Mesenchymal stem cell (in vitro differentiated cells and primary cell): Measurements from ENCODE around the gene MSMO1.
A peak's percentile ranks its signal among the peaks of the same experiment; 100 is the strongest.

Experiments used
- DNase-seq: peaks from one replicate; pipeline ENCODE4 v3.0.0-alpha.2; 2013
- H2AFZ ChIP-seq: one replicate; pipeline ENCODE4 v1.6.1; 2013; ENCODE audit warnings: low read depth, mild to moderate bottlenecking, control low read depth, inconsistent platforms, low read length, moderate library complexity
- H2AK5ac ChIP-seq: 2 replicates; pipeline ENCODE4 v1.6.1; 2013; ENCODE audit warnings: low read length, moderate library complexity, mild to moderate bottlenecking, inconsistent platforms; ENCODE audit not compliant: severe bottlenecking
- H2BK120ac ChIP-seq: one replicate; pipeline ENCODE4 v1.6.1; 2013; ENCODE audit warnings: low read depth, mild to moderate bottlenecking, inconsistent platforms, low read length, moderate library complexity
- H2BK12ac ChIP-seq, 2 experiments: one replicate each; pipeline ENCODE4 v1.6.1; 2013; ENCODE audit warnings: inconsistent platforms in 2 of 2, low read length in 2 of 2, mild to moderate bottlenecking in 2 of 2, moderate library complexity in 2 of 2, control low read depth in 1 of 2
- H2BK15ac ChIP-seq: one replicate; pipeline ENCODE4 v1.6.1; 2013; ENCODE audit warnings: mild to moderate bottlenecking, low read depth, inconsistent platforms; ENCODE audit not compliant: poor library complexity, severe bottlenecking
- H2BK5ac ChIP-seq: 2 replicates; pipeline ENCODE4 v1.6.1; 2013; ENCODE audit warnings: low read depth, mild to moderate bottlenecking, low read length, control low read depth, inconsistent platforms; ENCODE audit not compliant: poor library complexity, severe bottlenecking
- H3K14ac ChIP-seq, 2 experiments: one replicate each; pipeline ENCODE4 v1.6.1; 2013; ENCODE audit warnings: inconsistent platforms in 2 of 2, low read length in 2 of 2, control low read depth in 1 of 2, mild to moderate bottlenecking in 1 of 2, moderate library complexity in 1 of 2
- H3K18ac ChIP-seq, 2 experiments: one replicate each; pipeline ENCODE4 v1.6.1; 2013; ENCODE audit warnings: inconsistent platforms in 2 of 2, low read length in 2 of 2, control low read depth in 1 of 2, low read depth in 1 of 2, mild to moderate bottlenecking in 1 of 2
- H3K23ac ChIP-seq, 2 experiments: one replicate each; pipeline ENCODE4 v1.6.1; 2013; ENCODE audit warnings: inconsistent platforms in 2 of 2, low read length in 2 of 2, mild to moderate bottlenecking in 2 of 2, moderate library complexity in 2 of 2, control low read depth in 1 of 2
- H3K27ac ChIP-seq: 2 replicates; pipeline ENCODE4 v1.5.1; 2013; ENCODE audit warnings: mild to moderate bottlenecking, moderate library complexity, low read length, control low read depth, inconsistent platforms; ENCODE audit not compliant: poor library complexity, severe bottlenecking
- H3K27me3 ChIP-seq, 2 experiments: 2 replicates each; pipeline versions ENCODE4 v1.6.1 to v1.7.0; 2013; ENCODE audit warnings: low read length in 2 of 2, mild to moderate bottlenecking in 2 of 2, moderate library complexity in 2 of 2, control low read depth in 1 of 2, inconsistent platforms in 1 of 2; ENCODE audit not compliant: control insufficient read depth in 1 of 2, insufficient read depth in 1 of 2
- H3K36me3 ChIP-seq, 2 experiments: 2 replicates each; pipeline versions ENCODE4 v1.6.1 to v1.7.0; 2013; ENCODE audit warnings: low read length in 2 of 2, control low read depth in 1 of 2, inconsistent platforms in 1 of 2, low read depth in 1 of 2, mild to moderate bottlenecking in 1 of 2; ENCODE audit not compliant: insufficient read depth in 2 of 2, control insufficient read depth in 1 of 2
- H3K4ac ChIP-seq, 2 experiments: one replicate each; pipeline ENCODE4 v1.6.1; 2013; ENCODE audit warnings: inconsistent platforms in 2 of 2, low read length in 2 of 2, mild to moderate bottlenecking in 2 of 2, moderate library complexity in 2 of 2, control low read depth in 1 of 2, low read depth in 1 of 2
- H3K4me1 ChIP-seq: 2 replicates; pipeline ENCODE4 v1.6.1; 2013; ENCODE audit warnings: low read depth, low read length, control low read depth; ENCODE audit not compliant: control insufficient read depth, insufficient read depth
- H3K4me2 ChIP-seq: 2 replicates; pipeline ENCODE4 v1.6.1; 2013; ENCODE audit warnings: low read length, mild to moderate bottlenecking, inconsistent platforms; ENCODE audit not compliant: poor library complexity, severe bottlenecking
- H3K4me3 ChIP-seq, 2 experiments: 2 replicates each; pipeline versions ENCODE4 v1.5.1 to v1.7.0; 2013; ENCODE audit warnings: low read length in 2 of 2, mild to moderate bottlenecking in 2 of 2, control low read depth in 1 of 2, low read depth in 1 of 2; ENCODE audit not compliant: insufficient read depth in 1 of 2
- H3K79me1 ChIP-seq: replicated peaks from 2 replicates; pipeline ENCODE4 v1.6.1; 2013; ENCODE audit warnings: mild to moderate bottlenecking, control low read depth, low read length, inconsistent platforms; ENCODE audit not compliant: poor library complexity, severe bottlenecking
- H3K9ac ChIP-seq: 2 replicates; pipeline ENCODE4 v1.7.0; 2013; ENCODE audit warnings: mild to moderate bottlenecking, low read length, moderate library complexity
- H3K9me3 ChIP-seq: 2 replicates; pipeline ENCODE4 v1.7.0; 2013; ENCODE audit warnings: mild to moderate bottlenecking, low read length; ENCODE audit not compliant: control insufficient read depth
- H4K8ac ChIP-seq: one replicate; pipeline ENCODE4 v1.6.1; 2013; ENCODE audit warnings: inconsistent platforms, mild to moderate bottlenecking, low read length, moderate library complexity
- H4K91ac ChIP-seq: one replicate; pipeline ENCODE4 v1.6.1; 2013; ENCODE audit warnings: mild to moderate bottlenecking, low read length, inconsistent platforms
- WGBS: methylation state at CpG from one replicate; pipeline ENCODE4 v1.1.7; 2013; ENCODE audit warnings: mixed read lengths; 5-methylcytosine and 5-hydroxymethylcytosine counted together

MSMO1 gene

DNA sequence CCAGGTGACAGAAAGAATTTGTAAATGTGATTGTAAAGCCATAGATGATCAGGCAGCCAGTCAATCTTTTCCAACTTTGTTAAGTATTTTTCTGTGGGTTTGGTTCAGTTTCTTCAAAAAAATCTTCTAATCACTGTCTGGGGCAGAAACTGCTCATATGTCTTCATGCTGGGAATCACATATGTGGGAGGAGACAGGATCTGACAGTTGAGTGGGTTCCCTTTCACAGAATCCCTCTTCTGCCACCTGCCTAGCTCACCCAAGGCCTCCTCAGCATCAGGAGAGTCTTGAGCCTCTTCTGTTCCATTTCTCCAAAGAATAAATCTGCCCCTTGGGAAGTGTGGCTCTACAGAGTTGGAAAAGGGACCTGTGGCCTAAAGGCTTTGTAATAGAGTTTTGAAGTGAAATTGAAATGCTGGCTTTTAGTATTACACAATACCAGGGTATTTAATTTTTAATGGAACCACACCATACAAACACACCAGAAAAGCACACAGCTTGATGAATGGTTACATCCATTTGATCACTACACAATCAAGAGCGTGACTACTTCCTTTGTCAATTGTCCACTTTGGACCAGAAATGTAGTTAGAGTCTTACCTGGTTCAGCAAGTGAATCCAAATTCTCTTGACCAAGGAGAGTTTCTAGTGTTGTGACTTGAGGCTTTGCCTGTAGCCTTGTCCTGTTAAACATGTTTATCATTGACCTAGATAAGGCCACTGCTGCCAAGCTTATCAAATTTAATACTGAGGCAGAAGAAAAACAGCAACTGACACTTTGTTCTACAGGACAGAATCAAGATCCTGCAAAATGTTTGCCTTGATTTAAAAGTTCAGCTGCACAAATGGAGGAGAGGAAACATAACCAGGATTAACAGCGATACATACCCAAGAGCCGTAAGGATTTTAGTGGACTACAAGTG is 20.4 kb downstream of the MSMO1 start:
- H4K91ac ChIP-seq, result no peak overlapping the region
- DNase-seq, result no peak
- 79% methylated on average over 3 of the region's 3 CpGs for WGBS
- no peak overlapping the region for H3K9ac ChIP-seq
- no peak overlapping the region for H2BK5ac ChIP-seq
- H2BK120ac ChIP-seq, result no peak overlapping the region
- no peaks in the 10 kb centered on the region for H3K79me1 ChIP-seq
- no peak overlapping the region for H3K27ac ChIP-seq
- no peak overlapping the region for H3K23ac ChIP-seq
- H3K4me2 ChIP-seq, result no peak overlapping the region
- H3K36me3 ChIP-seq, result peaks cover 0 to 12% of the 10 kb centered on the region in 2 experiments
- no peak overlapping the region for H4K8ac ChIP-seq
- H3K14ac ChIP-seq, result no peak overlapping the region
- no peaks in the 10 kb centered on the region for H3K9me3 ChIP-seq
- no peak overlapping the region for H2AFZ ChIP-seq
- H3K4me3 ChIP-seq, result no peak overlapping the region
- H2AK5ac ChIP-seq, result no peak overlapping the region
- H2BK12ac ChIP-seq, result no peak overlapping the region
- H3K4ac ChIP-seq, result no peak overlapping the region
- no peaks in the 10 kb centered on the region for H3K4me1 ChIP-seq
- no peak overlapping the region for H2BK15ac ChIP-seq
- H3K18ac ChIP-seq, result no peak overlapping the region
- H3K27me3 ChIP-seq, result no peaks in the 10 kb centered on the region

DNA sequence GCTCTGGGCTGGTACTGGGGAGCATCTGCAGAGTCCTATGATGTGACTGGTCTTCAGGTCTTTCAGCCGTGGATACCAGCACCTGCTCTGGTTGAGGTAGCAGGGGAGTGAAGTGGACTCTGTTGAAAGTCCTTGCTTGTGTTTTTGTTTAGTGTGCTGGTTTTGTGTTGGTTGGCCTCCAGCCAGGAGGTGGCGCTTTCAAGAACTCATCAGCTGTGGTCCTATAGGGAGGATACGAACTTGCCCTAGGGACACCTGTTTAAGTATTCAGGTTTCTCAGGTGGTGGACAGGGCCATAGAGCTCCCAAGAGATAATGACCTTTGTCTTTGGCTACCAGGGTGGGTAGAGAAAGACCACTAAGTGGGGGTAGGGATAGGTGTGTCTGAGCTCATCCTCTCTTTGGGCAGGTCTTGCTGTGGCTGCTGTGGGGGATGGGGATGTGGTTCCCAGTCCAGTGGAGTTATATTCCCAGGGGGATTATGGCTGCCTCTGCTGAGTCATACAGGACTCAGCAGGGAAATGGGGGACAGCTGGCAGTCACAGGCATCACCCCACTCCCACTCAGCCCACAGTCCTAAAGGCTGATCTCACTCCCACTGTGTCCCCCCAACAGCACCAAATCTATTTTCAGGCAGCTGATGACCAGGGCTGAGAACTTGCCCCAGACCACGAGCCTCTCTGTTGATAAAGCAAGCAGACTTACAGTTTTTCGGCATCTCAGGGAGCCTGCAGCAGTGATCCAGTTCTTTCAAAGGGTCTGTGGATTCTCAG is 24.1 kb downstream of the MSMO1 start:
- Histone ChIP-seq H3K23ac (no peak overlapping the region), H3K9me3 (no peaks in the 10 kb centered on the region), H3K4me3 (no peak overlapping the region), H2BK5ac (no peak overlapping the region), H3K27ac (no peak overlapping the region), H4K91ac (no peak overlapping the region), H3K18ac (no peak overlapping the region), H3K27me3 (no peaks in the 10 kb centered on the region), H3K14ac (no peak overlapping the region), H2BK12ac (no peak overlapping the region), H3K4me2 (no peak overlapping the region), H3K4ac (no peak overlapping the region), H3K9ac (no peak overlapping the region), H2AK5ac (no peak overlapping the region), H4K8ac (no peak overlapping the region), H2BK15ac (no peak overlapping the region), H3K79me1 (no peaks in the 10 kb centered on the region), H3K4me1 (no peaks in the 10 kb centered on the region), H2BK120ac (no peak overlapping the region), H3K36me3 (no peaks in the 10 kb centered on the region), H2AFZ (no peak overlapping the region)
- WGBS, result 96% methylated on average over 5 of the region's 5 CpGs
- no peak for DNase-seq

DNA sequence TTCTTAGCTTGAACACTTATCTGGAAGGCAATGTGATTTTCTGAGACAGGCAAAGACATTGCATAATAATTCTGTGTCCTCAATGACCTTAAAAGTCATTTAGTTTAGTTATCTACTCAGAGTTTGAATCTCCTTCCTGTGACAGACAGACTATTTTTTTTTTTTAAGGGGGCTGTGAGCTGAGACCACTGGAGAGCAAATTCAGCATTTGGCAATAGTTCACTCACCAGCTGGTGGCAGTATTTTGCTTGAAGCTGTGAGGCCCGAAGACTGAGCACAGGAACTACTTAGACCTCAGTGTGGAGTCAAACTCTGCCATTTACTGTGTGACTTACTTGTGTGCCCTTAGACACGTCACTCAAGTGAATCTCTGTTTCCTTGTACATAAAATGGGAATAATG is 28.4 kb downstream of the MSMO1 start:
- Histone ChIP-seq H4K91ac (no peak overlapping the region), H3K79me1 (no peaks in the 10 kb centered on the region), H3K4me2 (no peak overlapping the region), H3K9ac (peak overlapping the region; percentile 5), H3K27ac (no peak overlapping the region), H4K8ac (no peak overlapping the region), H3K14ac (no peak overlapping the region), H2BK15ac (no peak overlapping the region), H3K23ac (no peak overlapping the region), H3K36me3 (no peaks in the 10 kb centered on the region), H2AFZ (no peak overlapping the region), H3K9me3 (no peaks in the 10 kb centered on the region), H3K4me1 (no peaks in the 10 kb centered on the region), H2BK12ac (no peak overlapping the region), H2BK120ac (no peak overlapping the region), H3K4ac (no peak overlapping the region), H3K4me3 (no peak overlapping the region), H2AK5ac (no peak overlapping the region), H3K18ac (no peak overlapping the region), H3K27me3 (no peaks in the 10 kb centered on the region), H2BK5ac (no peak overlapping the region)
- peak; percentile 66 for DNase-seq
- WGBS, result 13% methylated on average over 1 of the region's 2 CpGs

DNA sequence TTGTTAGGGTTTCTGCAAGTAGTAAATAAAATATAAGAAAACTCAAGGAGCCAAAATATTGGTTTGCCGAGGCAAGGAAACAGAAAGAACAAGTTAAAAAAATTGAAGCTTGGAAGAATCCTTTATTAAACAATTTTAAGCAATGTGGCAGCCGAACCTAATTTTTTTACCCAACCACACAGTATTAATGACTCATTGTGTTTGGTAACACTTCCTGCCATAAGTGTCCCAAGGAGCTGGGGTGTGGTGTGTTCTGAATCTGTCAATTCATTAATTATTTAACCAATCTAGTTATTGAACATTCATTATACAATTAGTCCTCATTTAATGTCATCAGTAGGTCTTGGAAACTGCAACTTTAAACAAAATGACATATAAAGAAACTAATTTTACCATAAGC is 32.0 kb downstream of the MSMO1 start:
- H2AK5ac ChIP-seq, result no peak overlapping the region
- no peak overlapping the region for H2BK5ac ChIP-seq
- WGBS, result no CpG with 5 or more reads among the region's 2 CpGs
- H3K27ac ChIP-seq, result no peak overlapping the region
- no peak overlapping the region for H3K4me3 ChIP-seq
- no peak overlapping the region for H2AFZ ChIP-seq
- no peaks in the 10 kb centered on the region for H3K9me3 ChIP-seq
- H3K27me3 ChIP-seq, result no peaks in the 10 kb centered on the region
- H3K9ac ChIP-seq, result peak overlapping the region; percentile 6
- H2BK12ac ChIP-seq, result no peak overlapping the region
- no peak overlapping the region for H3K4ac ChIP-seq
- H3K4me2 ChIP-seq, result no peak overlapping the region
- no peak overlapping the region for H3K14ac ChIP-seq
- DNase-seq, result peak; percentile 64
- H3K18ac ChIP-seq, result no peak overlapping the region
- no peaks in the 10 kb centered on the region for H3K79me1 ChIP-seq
- no peak overlapping the region for H2BK120ac ChIP-seq
- H4K8ac ChIP-seq, result no peak overlapping the region
- no peak overlapping the region for H2BK15ac ChIP-seq
- no peaks in the 10 kb centered on the region for H3K4me1 ChIP-seq
- no peak overlapping the region for H4K91ac ChIP-seq
- H3K23ac ChIP-seq, result no peak overlapping the region
- H3K36me3 ChIP-seq, result no peaks in the 10 kb centered on the region
